GM19372 (cell line): ENCODE results near the gene TMEM50A.
A peak's percentile ranks its signal among the peaks of the same experiment; 100 is the strongest.
"Not testable (repeated sequence)": the region's sequence is repeated elsewhere in the genome, so short reads cannot be mapped to it uniquely, and the experiment has no call there.

Experiments used
- ATAC-seq: cut with Tn5 transposase; IDR thresholded peaks from one replicate; pipeline ENCODE4 v1.9.1; 2021; ENCODE audit warnings: mild to moderate bottlenecking, low read depth, moderate library complexity; ENCODE audit not compliant: unreplicated experiment

The TMEM50A gene

GRCh38 chr1:25338188-25338981 is at the start of gene TMEM50A:
TSS of gene TMEM50A (plus strand) at chr1:25338334. CDS start at chr1:25340487, 2,153 bp downstream.
- ATAC-seq: peak; percentile 63

DNA sequence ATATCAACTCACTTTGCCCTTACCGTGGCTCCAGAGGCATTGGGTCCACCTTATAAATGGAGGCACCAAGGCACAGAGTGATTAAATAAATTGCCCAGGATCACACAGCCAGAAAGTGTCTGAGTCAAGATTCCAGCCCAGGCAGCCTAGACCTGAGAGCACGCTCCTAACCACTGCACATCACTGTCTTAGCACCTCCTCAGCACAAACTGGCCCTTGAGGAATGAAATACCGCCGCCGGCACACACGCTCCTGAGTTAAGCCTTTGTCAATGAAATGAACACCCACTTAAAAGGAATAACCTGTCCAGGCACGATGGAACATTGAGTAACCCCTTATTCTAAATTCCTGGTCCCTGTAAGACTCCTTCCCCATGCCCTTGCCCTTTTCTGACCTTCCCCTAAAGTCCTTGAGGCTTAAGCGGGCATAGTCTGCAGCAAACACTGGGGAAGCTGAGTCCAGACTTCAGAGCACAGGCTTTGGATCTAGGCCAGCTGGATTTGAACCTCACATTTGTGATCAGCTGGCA is 49.5 kb upstream of the TMEM50A start:
- not testable (repeated sequence) for ATAC-seq

DNA sequence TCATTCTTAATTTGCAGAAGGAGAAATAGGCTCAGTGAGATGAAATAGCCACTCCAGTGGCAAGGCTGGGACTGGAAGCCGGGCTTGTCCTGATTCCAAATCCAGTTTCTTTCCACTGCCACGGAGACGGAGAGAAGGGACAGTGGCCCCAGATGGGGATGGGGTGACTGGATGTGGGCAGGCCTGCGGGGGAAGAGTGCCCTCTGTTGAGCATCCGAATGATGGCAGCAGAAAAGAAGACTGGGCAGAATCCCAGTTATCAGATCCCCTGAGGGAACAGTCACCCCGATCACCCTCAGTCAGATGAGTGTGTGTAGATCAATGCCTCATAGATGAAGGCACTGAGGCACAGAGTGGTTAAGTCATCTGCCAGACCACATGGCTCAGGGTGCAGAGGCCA is 48.1 kb upstream of the TMEM50A start:
- ATAC-seq: not testable (repeated sequence)

- ATAC-seq: not testable (repeated sequence)
Observed at GRCh38 chr1:25293426-25293825, 44.7 kb upstream of the TMEM50A start.

DNA sequence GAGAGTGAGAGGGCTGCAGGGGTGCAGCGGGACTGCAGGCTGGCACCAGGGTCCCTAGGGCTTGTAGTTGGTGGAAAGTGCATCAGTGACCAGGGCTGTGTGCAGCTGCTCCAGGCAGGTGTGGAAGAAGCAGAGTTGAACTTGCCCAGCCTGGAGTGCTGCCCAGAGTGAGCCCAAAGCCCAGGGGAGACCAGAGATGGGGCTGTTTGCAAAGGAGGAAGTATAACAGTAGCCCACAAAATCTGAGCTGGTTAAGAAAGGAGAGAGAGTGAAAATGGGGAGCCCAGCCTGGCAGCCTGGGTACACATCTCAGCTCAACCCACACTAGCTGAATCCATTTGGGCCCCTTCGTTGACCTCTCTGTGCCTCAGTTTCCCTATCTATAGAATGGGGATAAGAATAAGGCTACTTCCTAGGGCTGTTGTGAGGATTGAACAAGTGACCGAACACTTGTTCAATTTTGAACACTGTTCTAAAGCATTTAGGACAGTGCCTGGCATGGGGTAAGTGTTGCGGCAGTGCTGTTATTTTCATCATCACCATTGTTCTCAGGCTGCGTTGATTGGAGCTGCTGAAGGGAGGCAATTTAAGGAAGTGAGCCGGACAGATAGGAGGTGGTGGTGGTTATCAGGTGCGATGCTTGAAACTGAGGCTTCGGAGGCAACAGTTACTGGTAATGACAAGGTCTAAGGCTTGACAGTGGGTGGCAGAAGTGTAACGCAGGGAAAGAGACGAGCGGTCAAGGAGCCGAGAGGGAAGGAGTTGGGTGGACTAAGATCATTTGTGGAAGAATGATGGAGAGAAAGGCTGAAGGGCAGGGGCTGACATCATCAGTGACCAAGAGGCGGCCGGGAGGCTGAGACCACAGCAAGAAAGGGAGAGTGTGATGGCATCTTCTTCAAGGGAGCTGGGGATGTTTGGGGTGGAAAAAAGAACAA is 43.0 kb upstream of the TMEM50A start:
- not testable (repeated sequence) for ATAC-seq

GRCh38 chr1:25296501-25296900 is 41.6 kb upstream of the TMEM50A start:
- not testable (repeated sequence) for ATAC-seq

GRCh38 chr1:25300729-25301128 is 37.4 kb upstream of the TMEM50A start:
- ATAC-seq: not testable (repeated sequence)

DNA sequence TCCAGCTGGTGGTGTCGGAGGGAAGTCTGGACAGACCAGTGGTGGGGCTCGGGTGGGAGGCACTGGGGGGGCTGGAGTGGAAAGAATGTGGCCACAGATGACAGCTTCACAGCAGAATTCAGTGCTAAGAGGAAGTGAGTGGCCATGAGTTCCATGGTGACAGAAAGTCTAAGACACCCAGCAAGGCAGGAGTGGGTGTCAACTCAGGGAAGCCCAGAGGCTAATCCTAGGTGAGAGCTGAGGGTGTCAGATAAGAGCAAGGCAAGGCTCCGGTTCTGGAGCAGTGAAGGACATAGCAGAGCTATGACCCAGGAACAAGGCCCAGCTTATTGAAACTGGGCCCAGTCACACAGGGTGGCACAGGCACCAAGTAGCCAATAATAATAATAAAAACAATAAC is 35.8 kb upstream of the TMEM50A start:
- not testable (repeated sequence) for ATAC-seq

- ATAC-seq: not testable (repeated sequence)
Observed at GRCh38 chr1:25304936-25305335, 33.2 kb upstream of the TMEM50A start.

- not testable (repeated sequence) for ATAC-seq
Observed at GRCh38 chr1:25308168-25308567, 30.0 kb upstream of the TMEM50A start.

DNA sequence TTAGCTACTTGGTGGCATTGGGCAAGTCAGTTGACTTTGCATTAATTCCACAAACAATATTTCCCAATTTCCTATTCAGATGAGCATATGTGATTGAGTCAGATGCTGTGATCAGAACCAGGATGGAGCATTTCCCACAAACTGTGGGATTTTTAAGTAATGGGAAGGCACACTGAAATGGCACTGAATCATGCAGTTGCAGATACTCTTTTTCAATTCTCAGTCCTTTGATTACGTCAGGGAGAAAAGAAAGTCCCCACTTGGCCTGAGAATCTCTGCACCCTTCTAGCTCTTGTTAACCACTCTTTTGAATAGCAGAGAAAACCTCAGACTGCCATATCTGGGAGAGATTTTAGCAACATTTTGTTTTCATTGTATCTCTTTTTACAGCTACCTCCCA is 29.0 kb upstream of the TMEM50A start:
- not testable (repeated sequence) for ATAC-seq

- not testable (repeated sequence) for ATAC-seq
Observed at GRCh38 chr1:25309486-25309885, 28.6 kb upstream of the TMEM50A start.

DNA sequence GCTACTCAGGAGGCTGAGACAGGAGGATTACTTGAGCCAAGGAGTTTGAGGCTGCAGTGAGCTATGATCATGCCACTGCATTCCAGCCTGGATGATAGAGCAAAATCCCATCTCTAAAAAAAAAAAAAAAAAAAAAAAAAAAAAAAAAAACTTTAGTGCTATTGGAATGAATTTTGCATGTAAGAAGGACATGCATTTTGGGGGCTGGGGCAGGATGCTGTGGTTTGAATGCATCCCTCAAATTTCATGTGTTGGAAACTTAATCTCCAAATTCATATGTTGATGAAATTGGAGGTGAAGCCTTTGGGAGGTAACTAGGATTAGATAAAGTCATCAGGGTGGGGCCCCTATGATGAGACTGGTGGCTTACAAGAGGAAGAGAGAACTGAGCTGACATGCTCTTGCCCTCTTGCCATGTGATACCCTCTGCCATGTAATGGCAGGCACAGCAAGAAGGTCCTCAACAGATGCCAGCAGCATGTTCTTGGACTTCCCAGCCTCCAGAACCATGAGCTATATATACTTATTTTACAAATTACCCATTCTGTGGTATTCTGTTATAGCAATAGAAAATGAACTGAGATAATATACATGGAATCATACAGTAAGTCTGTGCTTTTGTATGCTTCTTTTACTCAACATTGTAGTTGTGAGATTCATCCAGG is 25.2 kb upstream of the TMEM50A start:
- ATAC-seq: not testable (repeated sequence)

GRCh38 chr1:25320314-25320938 is 17.7 kb upstream of the TMEM50A start:
- ATAC-seq: not testable (repeated sequence)

GRCh38 chr1:25322127-25322526 is 16.0 kb upstream of the TMEM50A start:
- ATAC-seq: not testable (repeated sequence)

DNA sequence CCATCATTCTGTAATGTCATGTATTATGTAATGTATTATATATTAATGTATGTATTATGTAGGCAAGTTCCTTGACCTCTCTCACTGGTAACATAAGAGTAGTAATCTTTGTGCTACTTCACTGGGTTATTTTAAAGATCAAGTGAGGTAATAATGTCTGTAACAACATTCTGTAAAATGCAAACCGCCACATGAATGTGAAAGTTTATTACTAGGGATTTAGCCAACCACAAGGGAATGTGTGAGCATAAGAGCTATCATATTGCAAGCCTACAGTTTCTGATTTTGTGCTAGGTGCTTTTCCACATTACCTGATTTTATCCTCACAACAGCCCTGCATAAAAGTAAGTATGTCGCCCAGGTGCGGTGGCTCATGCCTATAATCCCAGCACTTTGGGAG is 13.7 kb upstream of the TMEM50A start:
- not testable (repeated sequence) for ATAC-seq

DNA sequence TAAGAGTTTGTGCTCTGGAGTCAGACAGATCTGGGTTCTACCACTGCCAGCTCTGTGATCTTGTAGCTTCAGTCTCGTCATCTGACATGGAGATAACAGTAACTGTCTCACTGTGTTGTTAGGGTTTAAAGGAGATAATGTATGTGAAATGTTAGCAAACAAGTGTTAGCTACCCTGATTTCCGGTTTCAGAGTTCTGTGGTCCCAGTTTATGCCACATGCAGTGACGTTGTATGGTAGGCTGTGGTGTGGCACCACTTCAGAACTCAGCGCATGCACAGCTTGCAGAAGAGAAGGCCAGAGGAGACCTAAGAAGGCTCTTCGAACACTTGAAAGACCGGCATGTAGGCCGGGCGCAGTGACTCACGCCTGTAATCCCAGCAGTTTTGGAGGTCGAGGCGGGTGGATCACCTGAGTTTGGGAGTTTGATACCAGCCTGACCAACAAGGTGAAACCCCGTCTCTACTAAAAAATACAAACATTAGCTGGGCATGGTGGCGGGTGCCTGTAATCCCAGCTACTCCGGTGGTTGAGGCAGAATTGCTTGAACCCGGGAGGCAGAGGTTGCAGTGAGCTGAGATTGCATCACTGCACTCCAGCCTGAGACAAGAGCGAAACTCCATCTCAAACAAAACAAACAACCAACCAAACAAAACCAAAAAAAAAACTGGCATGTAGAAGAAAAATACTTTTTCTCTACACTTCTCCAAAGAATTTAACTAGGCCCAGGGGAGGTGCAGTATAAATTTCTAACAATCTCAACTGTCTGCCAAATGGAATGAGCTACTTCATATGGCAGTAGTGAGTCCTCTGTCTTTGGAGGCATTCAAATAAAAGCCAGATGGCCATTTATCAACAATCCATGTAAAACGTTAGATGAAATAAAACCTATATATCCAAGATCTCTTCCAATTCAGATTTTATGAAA is 10.0 kb upstream of the TMEM50A start:
- not testable (repeated sequence) for ATAC-seq

DNA sequence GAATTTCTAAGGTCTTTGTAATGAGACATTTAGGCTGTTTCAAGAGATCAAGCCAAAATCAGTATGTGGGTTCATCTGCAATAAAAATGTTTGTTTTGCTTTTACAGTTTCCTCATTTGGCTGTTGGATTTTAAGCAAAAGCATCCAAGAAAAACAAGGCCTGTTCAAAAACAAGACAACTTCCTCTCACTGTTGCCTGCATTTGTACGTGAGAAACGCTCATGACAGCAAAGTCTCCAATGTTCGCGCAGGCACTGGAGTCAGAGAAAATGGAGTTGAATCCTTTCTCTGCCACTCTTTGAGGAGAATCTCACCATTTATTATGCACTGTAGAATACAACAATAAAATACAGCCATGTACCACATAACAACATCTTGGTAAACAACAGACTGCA is 9.3 kb upstream of the TMEM50A start:
- not testable (repeated sequence) for ATAC-seq

DNA sequence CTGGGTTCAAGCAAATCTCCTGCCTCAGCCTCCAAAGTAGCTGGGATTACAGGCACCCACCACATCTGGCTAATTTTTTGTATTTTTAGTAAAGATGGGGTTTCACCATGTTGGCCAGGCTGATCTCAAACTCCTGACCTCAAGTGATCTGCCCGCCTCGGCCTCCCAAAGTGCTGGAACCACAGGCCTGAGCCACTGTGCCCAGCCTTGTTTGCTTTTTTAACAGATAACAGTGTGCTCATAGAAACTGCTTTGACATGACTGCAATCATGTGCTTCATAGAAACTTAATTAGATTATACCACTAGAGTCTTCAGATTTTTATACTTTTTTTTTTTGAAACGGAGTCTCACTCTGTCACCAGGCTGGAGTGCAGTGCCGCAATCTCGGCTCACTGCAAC is 8.8 kb upstream of the TMEM50A start:
- not testable (repeated sequence) for ATAC-seq
